NCI-H226 (cell line): ENCODE measurements around the gene TOMM40.
"Not testable (repeated sequence)": the region's sequence is repeated elsewhere in the genome, so short reads cannot be mapped to it uniquely, and the experiment has no call there.

ENCODE experiments used
- DNase-seq: peaks from one replicate; pipeline ENCODE4 v3.0.0-alpha.2; 2015

The TOMM40 gene

GRCh38 chr19:44891016-44891882 is at the start of gene TOMM40:
TOMM40 (plus strand) TSS chr19:44891254; CDS start chr19:44891416, 162 bp downstream.
- peak; percentile 99 for DNase-seq

- no peak for DNase-seq
Measured at GRCh38 chr19:44845286-44845611, 45.8 kb upstream of the TOMM40 start.

GRCh38 chr19:44845612-44846454 is 45.2 kb upstream of the TOMM40 start, which contains the start of gene NECTIN2:
NECTIN2 (plus strand) TSS chr19:44846297; CDS start chr19:44846526, 229 bp downstream.
- peak; percentile 92 for DNase-seq

GRCh38 chr19:44846455-44847143 is 44.5 kb upstream of the TOMM40 start:
- DNase-seq, result no peak

- DNase-seq, result peak; percentile 76
Measured at GRCh38 chr19:44847144-44848035, 43.7 kb upstream of the TOMM40 start.

GRCh38 chr19:44848036-44848811 is 42.8 kb upstream of the TOMM40 start:
- peak; percentile 36 for DNase-seq

- DNase-seq, result no peak
Measured at GRCh38 chr19:44848812-44849447, 42.1 kb upstream of the TOMM40 start.

GRCh38 chr19:44850641-44851109 is 40.4 kb upstream of the TOMM40 start:
- DNase-seq, result no peak

GRCh38 chr19:44851427-44851826 is 39.6 kb upstream of the TOMM40 start:
- no peak for DNase-seq

- no peak for DNase-seq
Measured at GRCh38 chr19:44855606-44856005, 35.4 kb upstream of the TOMM40 start.

- DNase-seq, result no peak
Measured at GRCh38 chr19:44856421-44857083, 34.5 kb upstream of the TOMM40 start.

GRCh38 chr19:44857837-44858236 is 33.2 kb upstream of the TOMM40 start:
- DNase-seq, result no peak

GRCh38 chr19:44861576-44861975 is 29.5 kb upstream of the TOMM40 start:
- not testable (repeated sequence) for DNase-seq

- no peak for DNase-seq
Measured at GRCh38 chr19:44863990-44864389, 27.1 kb upstream of the TOMM40 start.

- DNase-seq, result no peak
Measured at GRCh38 chr19:44865196-44865767, 25.8 kb upstream of the TOMM40 start.

- no peak for DNase-seq
Measured at GRCh38 chr19:44866664-44867063, 24.4 kb upstream of the TOMM40 start.

- DNase-seq, result no peak
Measured at GRCh38 chr19:44867578-44867977, 23.5 kb upstream of the TOMM40 start.

GRCh38 chr19:44869733-44870470 is 21.2 kb upstream of the TOMM40 start:
- peak; percentile 44 for DNase-seq

GRCh38 chr19:44871809-44872208 is 19.2 kb upstream of the TOMM40 start:
- DNase-seq, result no peak
